ENCODE data around the gene TTC3. TPM values are rescaled to one million over a fixed set of nuclear protein-coding genes. Genes with fewer than 3 reads are reported as not detected.

The TTC3 gene
- total RNA-seq, 1 experiment from 2014 or later = 77.6 TPM

GRCh38 chr21:37231249-37231645, 158.2 kb downstream of the TTC3 start:
- H3K27ac ChIP-seq = no peak overlapping the region
- H3K4me1 ChIP-seq (replicated peaks; ENCODE audit: insufficient read depth) = no peaks in the 10 kb centered on the region
- no peaks in the 10 kb centered on the region for H3K9me2 ChIP-seq (ENCODE audit: insufficient read depth)
- H3F3A ChIP-seq (ENCODE audit: insufficient read depth, low read depth) = no peaks in the 10 kb centered on the region
- no peaks in the 10 kb centered on the region for H3K9me3 ChIP-seq (ENCODE audit: insufficient read depth, low read depth)
- intact Hi-C loops (cut with micrococcal nuclease; ENCODE audit: unreplicated experiment) = no loop called here
- DNase-seq = no peak
- H3K4me2 ChIP-seq = no peak overlapping the region
- H4K20me1 ChIP-seq (ENCODE audit: insufficient read depth) = no peaks in the 10 kb centered on the region
- no peaks in the 10 kb centered on the region for H3K79me2 ChIP-seq (ENCODE audit: low read depth)
- H3K27me3 ChIP-seq (ENCODE audit: insufficient read depth, low read depth) = no peaks in the 10 kb centered on the region
- ChIA-PET CTCF (no interaction called here), POLR2A (ENCODE audit: unreplicated experiment) (no interaction called here)
- TF ChIP-seq EZH2 (IDR thresholded peaks at IDR 0.05; ENCODE audit: low read depth) = no peak
- H3K36me3 ChIP-seq (ENCODE audit: low read depth) = no peaks in the 10 kb centered on the region
- no TSS peak for BruUV-seq (replicated peaks)
- no peak overlapping the region for H3K4me3 ChIP-seq
- H2AFZ ChIP-seq = no peak overlapping the region

GRCh38 chr21:37231671-37232070, 158.6 kb downstream of the TTC3 start:
- TF ChIP-seq CTCF (conservative IDR thresholded peaks at IDR 0.05) (no peak), EZH2 (IDR thresholded peaks at IDR 0.05; ENCODE audit: low read depth) (no peak)
- H3K79me2 ChIP-seq (ENCODE audit: low read depth) = no peaks in the 10 kb centered on the region
- no peaks in the 10 kb centered on the region for H3F3A ChIP-seq (ENCODE audit: insufficient read depth, low read depth)
- H4K20me1 ChIP-seq (ENCODE audit: insufficient read depth) = no peaks in the 10 kb centered on the region
- H3K4me2 ChIP-seq = no peak overlapping the region
- H3K4me1 ChIP-seq (replicated peaks; ENCODE audit: insufficient read depth) = no peaks in the 10 kb centered on the region
- intact Hi-C loops (cut with micrococcal nuclease; ENCODE audit: unreplicated experiment) = no loop called here
- H3K36me3 ChIP-seq (ENCODE audit: low read depth) = no peaks in the 10 kb centered on the region
- H2AFZ ChIP-seq = no peak overlapping the region
- no peaks in the 10 kb centered on the region for H3K9me3 ChIP-seq (ENCODE audit: insufficient read depth, low read depth)
- no peaks in the 10 kb centered on the region for H3K9me2 ChIP-seq (ENCODE audit: insufficient read depth)
- H3K27ac ChIP-seq = no peak overlapping the region
- no TSS peak for BruUV-seq (replicated peaks)
- CTCF ChIA-PET = no interaction called here
- no peaks in the 10 kb centered on the region for H3K27me3 ChIP-seq (ENCODE audit: insufficient read depth, low read depth)
- H3K4me3 ChIP-seq = no peak overlapping the region
- DNase-seq = no peak
- POLR2A ChIA-PET (ENCODE audit: unreplicated experiment) = no interaction called here

GRCh38 chr21:37232274-37233018, 159.4 kb downstream of the TTC3 start:
- H3K9me3 ChIP-seq (ENCODE audit: insufficient read depth, low read depth) = no peaks in the 10 kb centered on the region
- no peaks in the 10 kb centered on the region for H4K20me1 ChIP-seq (ENCODE audit: insufficient read depth)
- no peaks in the 10 kb centered on the region for H3K36me3 ChIP-seq (ENCODE audit: low read depth)
- no peak overlapping the region for H3K4me3 ChIP-seq
- intact Hi-C loops (cut with micrococcal nuclease; ENCODE audit: unreplicated experiment) = no loop called here
- H3K27me3 ChIP-seq (ENCODE audit: insufficient read depth, low read depth) = no peaks in the 10 kb centered on the region
- no peak overlapping the region for H2AFZ ChIP-seq
- no peak overlapping the region for H3K4me2 ChIP-seq
- no peaks in the 10 kb centered on the region for H3K4me1 ChIP-seq (replicated peaks; ENCODE audit: insufficient read depth)
- H3F3A ChIP-seq (ENCODE audit: insufficient read depth, low read depth) = no peaks in the 10 kb centered on the region
- CTCF ChIA-PET = interaction anchor here (0.6 kb wide), 1 partner anchor 445 kb away, joined by 3 read pairs; no protein-coding TSS in a partner anchor
- H3K79me2 ChIP-seq (ENCODE audit: low read depth) = no peaks in the 10 kb centered on the region
- H3K9me2 ChIP-seq (ENCODE audit: insufficient read depth) = no peaks in the 10 kb centered on the region
- no TSS peak for BruUV-seq (replicated peaks)
- POLR2A ChIA-PET (ENCODE audit: unreplicated experiment) = no interaction called here
- no peak for DNase-seq
- H3K27ac ChIP-seq = no peak overlapping the region
- TF ChIP-seq CTCF (conservative IDR thresholded peaks at IDR 0.05) (no peak), EZH2 (IDR thresholded peaks at IDR 0.05; ENCODE audit: low read depth) (no peak)

Data from PC-9 (cell line).